AG10803 (cell line): ENCODE measurements around the gene REELD1.

Experiments used
- DNase-seq: peaks from one replicate; pipeline ENCODE4 v3.0.0; 2010; ENCODE audit warnings: low read depth
- H3K4me3 ChIP-seq: 2 replicates; pipeline ENCODE4 v1.5.1; 2011; ENCODE audit warnings: mild to moderate bottlenecking, low read length, control low read depth
- TF ChIP-seq, protein P1 (sequence below): conservative IDR thresholded peaks from 2 replicates; pipeline ENCODE4 v1.5.1; 2011; ENCODE audit warnings: mild to moderate bottlenecking, low read length, control low read depth, inconsistent platforms

REELD1 gene

DNA sequence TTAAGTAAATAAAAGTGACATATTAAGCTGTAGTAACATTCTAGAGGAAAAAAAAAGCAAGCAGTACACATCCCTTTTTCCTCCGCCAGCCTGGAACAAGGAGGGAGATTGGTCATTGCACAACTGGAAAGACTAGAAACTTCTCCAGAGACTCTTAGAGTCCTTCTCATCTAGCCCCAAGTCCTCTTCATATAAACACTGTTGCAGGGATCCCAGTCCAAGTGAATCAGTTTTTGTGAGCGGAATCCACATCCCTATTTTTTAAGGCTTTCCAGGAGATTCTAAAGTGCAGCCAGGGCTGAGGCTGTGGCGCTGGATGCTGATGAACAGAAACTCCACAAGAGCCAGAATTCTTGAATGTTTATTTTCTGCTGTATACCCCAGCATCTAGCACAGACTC lies 23.8 kb downstream of the REELD1 start:
- H3K4me3 ChIP-seq: no peak overlapping the region
- TF ChIP-seq, protein P1, sequence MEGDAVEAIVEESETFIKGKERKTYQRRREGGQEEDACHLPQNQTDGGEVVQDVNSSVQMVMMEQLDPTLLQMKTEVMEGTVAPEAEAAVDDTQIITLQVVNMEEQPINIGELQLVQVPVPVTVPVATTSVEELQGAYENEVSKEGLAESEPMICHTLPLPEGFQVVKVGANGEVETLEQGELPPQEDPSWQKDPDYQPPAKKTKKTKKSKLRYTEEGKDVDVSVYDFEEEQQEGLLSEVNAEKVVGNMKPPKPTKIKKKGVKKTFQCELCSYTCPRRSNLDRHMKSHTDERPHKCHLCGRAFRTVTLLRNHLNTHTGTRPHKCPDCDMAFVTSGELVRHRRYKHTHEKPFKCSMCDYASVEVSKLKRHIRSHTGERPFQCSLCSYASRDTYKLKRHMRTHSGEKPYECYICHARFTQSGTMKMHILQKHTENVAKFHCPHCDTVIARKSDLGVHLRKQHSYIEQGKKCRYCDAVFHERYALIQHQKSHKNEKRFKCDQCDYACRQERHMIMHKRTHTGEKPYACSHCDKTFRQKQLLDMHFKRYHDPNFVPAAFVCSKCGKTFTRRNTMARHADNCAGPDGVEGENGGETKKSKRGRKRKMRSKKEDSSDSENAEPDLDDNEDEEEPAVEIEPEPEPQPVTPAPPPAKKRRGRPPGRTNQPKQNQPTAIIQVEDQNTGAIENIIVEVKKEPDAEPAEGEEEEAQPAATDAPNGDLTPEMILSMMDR: no peak
- DNase-seq: no peak

DNA sequence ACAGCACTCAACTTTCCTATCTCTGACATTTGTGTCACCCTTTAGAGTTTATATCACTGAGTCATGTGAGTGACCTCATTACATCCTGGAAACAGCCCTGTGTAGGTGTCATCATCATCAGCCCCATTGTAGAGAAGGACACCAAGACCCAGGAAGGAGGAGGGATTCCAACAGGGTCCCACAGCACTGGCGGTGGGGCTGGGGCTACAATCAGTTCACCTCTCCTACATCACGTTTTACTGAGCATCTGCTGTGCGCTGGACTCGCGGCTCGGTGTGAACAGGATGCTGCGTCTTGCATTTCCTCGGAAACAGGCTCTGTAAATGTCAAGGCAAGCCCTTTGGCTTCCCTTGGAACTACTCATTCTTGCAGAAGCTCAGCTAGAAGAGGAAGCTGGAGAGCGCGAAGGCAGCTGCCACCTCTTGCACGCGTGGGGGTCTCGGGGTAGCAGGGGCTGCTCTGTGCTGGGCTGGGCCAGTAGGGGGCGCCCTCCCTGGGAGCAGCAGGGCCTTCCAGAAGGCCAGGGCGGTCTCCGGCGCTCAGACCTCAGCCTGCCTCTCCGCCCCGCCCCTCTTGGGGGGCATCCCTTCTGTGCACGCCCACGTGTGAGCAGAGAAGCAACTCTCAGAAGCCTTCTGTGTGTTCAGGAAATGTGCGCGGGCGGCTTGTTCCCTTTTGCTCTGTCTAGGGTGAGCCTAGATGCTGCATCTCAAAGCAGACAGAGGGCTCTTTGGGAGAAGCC lies 29.0 kb downstream of the REELD1 start:
- DNase-seq: no peak
- H3K4me3 ChIP-seq: no peak overlapping the region

DNA sequence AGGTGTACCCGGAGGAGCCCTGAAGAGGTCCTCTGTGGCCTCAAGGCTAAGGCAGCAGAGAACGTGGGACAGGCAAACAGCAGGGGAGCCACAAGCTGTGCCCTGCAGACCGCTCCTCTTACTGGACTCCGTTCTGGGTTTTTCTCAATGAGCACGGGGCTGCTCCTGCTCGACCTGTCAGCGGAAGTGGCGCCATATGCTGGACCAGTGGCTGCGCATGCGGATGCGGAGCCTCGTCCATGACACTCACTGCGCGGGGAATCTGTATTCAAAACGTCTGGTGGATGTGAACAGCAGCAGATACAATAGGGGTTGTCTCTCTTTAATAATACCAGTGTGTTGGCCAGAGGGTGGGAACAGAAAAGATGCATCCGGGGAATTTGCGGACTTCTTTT lies 29.5 kb downstream of the REELD1 start:
- DNase-seq: no peak
- no peak overlapping the region for H3K4me3 ChIP-seq
- TF ChIP-seq, protein P1: no peak

More for the DNA sequence above, 29.0 kb downstream of the REELD1 start:
- TF ChIP-seq, protein P1: peak; percentile 21; the same call in 1 of the 2 replicates

DNA sequence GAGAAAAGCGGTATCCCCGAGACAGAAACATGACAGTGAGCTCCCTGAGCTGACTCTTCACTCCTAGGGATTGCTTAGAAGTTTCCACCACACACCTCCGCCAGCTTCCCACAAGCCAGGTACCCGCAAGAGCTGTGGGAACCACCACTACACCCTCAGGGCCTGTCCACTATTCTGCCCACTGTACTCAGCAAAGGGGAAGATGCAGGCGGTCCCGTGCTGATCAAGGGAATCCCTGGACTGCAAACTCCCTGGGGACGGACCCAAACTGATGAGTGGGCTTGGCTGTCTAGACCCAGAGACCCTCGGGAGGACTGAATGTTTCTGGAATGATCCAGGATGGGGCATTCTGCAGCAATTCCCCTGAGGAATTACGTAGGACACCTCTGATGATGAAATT lies 30.2 kb downstream of the REELD1 start:
- no peak for DNase-seq
- no peak overlapping the region for H3K4me3 ChIP-seq
- TF ChIP-seq, protein P1: no peak

DNA sequence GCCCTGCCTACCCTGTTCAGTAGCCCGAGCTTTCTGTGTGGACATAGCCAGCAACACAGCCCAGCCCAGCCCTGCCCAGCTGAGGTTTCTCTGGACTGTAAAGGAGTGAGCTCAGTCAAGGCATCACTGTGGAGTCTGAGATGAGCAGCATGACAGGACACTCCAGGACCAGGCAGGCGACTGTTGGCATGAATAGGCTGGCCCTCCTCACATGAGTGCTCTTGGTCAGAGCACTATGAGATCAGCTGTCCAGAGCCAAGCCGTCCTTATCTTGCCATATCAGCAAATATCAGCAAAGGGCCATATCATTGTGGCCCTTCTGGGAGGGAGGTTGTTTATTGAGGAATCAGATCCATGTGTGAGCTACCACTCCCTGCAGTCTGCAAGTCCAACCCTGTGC lies 30.9 kb downstream of the REELD1 start:
- no peak for DNase-seq
- TF ChIP-seq, protein P1: no peak
- no peak overlapping the region for H3K4me3 ChIP-seq

DNA sequence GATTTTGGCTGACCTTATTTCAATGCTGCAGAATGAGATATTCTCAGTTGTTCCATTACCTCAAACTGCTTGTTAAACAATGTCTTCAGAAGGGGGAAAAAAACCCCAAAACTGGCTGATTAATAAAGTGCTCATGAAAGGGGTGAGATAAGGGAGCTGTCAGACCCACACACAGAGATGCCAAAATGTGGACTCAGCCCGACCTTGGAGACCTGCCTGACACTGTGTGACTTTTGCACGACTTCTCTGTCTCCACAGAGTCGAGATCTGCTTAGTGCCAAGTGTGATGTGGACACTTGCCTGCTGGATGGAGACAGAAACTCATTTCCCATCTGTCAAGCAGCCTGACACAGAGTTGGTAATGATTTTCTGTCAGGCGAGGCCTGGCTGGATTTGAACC lies 31.5 kb downstream of the REELD1 start:
- DNase-seq: no peak
- TF ChIP-seq, protein P1: no peak
- no peak overlapping the region for H3K4me3 ChIP-seq

DNA sequence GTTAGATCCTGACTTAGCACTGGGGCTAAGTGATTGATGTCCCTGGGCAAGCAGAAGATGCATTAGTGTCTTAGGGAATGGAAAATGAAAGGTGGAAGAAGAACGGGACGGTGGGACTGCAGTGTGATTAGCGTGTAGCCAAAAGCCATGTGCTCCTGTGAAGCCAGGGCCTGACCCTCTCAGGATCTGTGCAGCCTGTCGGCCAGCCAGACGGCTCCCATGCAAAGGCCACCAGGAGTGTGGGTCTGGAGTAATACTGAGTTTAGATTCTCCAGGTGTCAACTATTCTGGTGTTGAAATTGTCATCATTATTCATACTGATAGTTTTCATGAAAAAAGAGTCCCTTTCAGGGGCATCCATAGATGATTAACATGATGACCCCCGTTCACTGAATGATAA lies 32.0 kb downstream of the REELD1 start:
- H3K4me3 ChIP-seq: no peak overlapping the region
- TF ChIP-seq, protein P1: no peak
- DNase-seq: no peak
